IMR-90 (cell line): Measurements from ENCODE around the gene ACER1.

Experiments used
- CTCF ChIP-seq: conservative IDR thresholded peaks from 2 replicates; pipeline ENCODE4 v1.5.1; 2012; ENCODE audit warnings: mild to moderate bottlenecking, low read depth, low read length, improper control_type of control experiment
- MAFK ChIP-seq: IDR thresholded peaks from 2 replicates; pipeline ENCODE4 v1.6.1; 2012; ENCODE audit warnings: low read depth, low read length, improper control_type of control experiment

GRCh38 chr19:6312018-6312417, 21.4 kb downstream of the ACER1 start:
- TF ChIP-seq MAFK: no peak
- TF ChIP-seq CTCF: no peak
